NCI-H1417 (cell line): ENCODE results near the gene RC3H1.

ENCODE experiments used
- DNase-seq, 3 experiments: peaks; one replicate each; lab custom pipeline; 2025; lab: John Stamatoyannopoulos, UW

RC3H1 gene

DNA sequence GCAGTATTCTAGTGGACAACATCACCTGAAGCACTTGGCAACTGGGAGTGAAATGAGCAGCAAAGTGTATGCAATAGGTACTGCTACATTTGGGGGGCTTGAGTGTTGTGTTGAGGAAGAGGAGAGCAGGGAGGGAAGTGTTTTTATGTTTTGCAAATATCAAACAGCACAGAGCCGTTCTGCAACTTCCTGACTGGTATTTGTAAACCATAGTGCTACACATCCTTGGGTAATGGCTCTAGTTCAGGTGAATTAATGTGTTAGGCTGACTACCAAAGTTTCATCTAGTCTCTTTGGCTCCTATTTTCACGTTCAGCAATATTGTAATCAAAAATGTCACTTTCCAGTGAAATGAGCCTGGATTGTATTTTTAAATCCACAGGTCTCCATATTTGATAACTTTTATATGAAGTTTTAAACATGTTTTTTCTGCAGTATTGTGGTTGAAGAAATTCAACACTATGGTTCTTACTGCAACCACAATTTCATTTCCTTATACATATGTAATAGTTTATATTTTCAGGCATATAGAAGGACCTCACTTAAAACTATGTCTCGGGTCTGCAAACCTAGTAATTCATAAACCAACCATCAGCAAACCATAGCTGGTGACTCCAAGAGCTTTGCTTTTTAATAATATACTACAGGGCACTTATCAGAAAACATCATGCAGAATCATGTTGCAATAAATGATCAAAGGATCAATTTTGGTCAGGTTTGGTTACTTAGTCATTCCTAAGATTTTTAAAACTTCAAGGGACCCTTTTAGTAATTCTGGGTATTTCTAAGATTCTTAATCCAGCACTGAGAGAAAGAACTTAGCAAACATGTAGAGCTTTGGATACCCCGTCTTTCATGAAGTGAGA is 135.2 kb downstream of the RC3H1 start:
- no peak for DNase-seq

DNA sequence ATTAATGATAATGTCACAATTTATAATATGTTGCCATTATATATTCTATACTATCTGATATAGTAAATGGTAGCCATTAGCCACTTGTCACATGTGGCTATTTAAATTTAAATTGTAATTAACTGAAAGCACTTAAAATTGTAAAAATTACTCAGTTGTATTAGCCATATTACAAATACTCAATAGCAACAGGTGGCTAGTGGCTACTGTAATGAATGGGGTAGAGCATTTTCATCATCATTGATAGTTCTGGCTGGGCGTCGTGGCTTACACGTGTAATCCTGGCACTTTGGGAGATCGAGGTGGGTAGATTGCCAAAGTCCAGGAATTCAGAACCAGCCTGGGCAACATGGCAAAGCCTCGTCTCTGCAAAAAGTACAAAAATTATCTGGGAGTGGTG is 137.5 kb downstream of the RC3H1 start:
- DNase-seq = no peak
